OCI-LY1 (cell line): ENCODE data around the gene EVC2.

Experiments used
- H2AFZ ChIP-seq: fragments of 200-600 bp; sonication (generic), shearing (Covaris generic); 2 replicates; pipeline ENCODE4 v1.6.0; 2014; ENCODE audit warnings: antibody characterized with exemption, mild to moderate bottlenecking, low read length
- H3F3A ChIP-seq: fragments of 200-600 bp; sonication (generic), shearing (Covaris generic); 2 replicates; pipeline ENCODE4 v1.6.0; 2014; ENCODE audit warnings: mild to moderate bottlenecking, antibody characterized with exemption, low read length, moderate library complexity; ENCODE audit not compliant: insufficient read depth
- H3K27ac ChIP-seq: fragments of 200-600 bp; sonication (generic); 2 replicates; pipeline ENCODE4 v1.5.1; 2014; ENCODE audit warnings: low read length, mixed run types, mild to moderate bottlenecking, low read depth; ENCODE audit not compliant: poor library complexity, severe bottlenecking
- H3K27me3 ChIP-seq: fragments of 200-600 bp; sonication (generic); 2 replicates; pipeline ENCODE4 v1.6.0; 2014; ENCODE audit warnings: antibody characterized with exemption, mild to moderate bottlenecking, low read length, moderate library complexity; ENCODE audit not compliant: insufficient read depth
- H3K36me3 ChIP-seq: fragments of 200-600 bp; sonication (generic); 2 replicates; pipeline ENCODE4 v1.6.1; 2014; ENCODE audit warnings: mild to moderate bottlenecking, antibody characterized with exemption, low read length, moderate library complexity, mixed read lengths; ENCODE audit not compliant: insufficient read depth
- H3K4me1 ChIP-seq: fragments of 200-600 bp; sonication (generic); 2 replicates; pipeline ENCODE4 v1.5.1; 2014; ENCODE audit warnings: mild to moderate bottlenecking, low read length, moderate library complexity; ENCODE audit not compliant: insufficient read depth, severe bottlenecking
- H3K4me2 ChIP-seq: fragments of 200-600 bp; sonication (generic), shearing (Covaris generic); 2 replicates; pipeline ENCODE4 v1.6.1; 2014; ENCODE audit warnings: low read length
- H3K4me3 ChIP-seq: fragments of 200-600 bp; sonication (generic); 2 replicates; pipeline ENCODE4 v1.5.1; 2014; ENCODE audit warnings: low read length, low read depth, mild to moderate bottlenecking, mixed read lengths; ENCODE audit not compliant: poor library complexity, severe bottlenecking
- H3K79me2 ChIP-seq: fragments of 200-600 bp; shearing (Covaris generic); 2 replicates; pipeline ENCODE4 v1.6.1; 2016; ENCODE audit warnings: mixed run types, low read length, mixed read lengths; ENCODE audit not compliant: insufficient read depth
- H3K9ac ChIP-seq: fragments of 200-600 bp; sonication (generic), shearing (Covaris generic); 2 replicates; pipeline ENCODE4 v1.6.1; 2014; ENCODE audit warnings: mild to moderate bottlenecking, low read length, mixed read lengths
- H3K9me2 ChIP-seq: fragments of 200-600 bp; sonication (generic), shearing (Covaris generic); 2 replicates; pipeline ENCODE4 v1.6.1; 2014; ENCODE audit warnings: low read depth, mild to moderate bottlenecking, low read length, mixed read lengths
- H3K9me3 ChIP-seq: fragments of 200-600 bp; shearing (Covaris generic); 2 replicates; pipeline ENCODE4 v1.6.1; 2014; ENCODE audit warnings: low read length, mixed read lengths
- H4K20me1 ChIP-seq: fragments of 200-600 bp; sonication (generic), shearing (Covaris generic); 2 replicates; pipeline ENCODE4 v1.6.0; 2016; ENCODE audit warnings: mild to moderate bottlenecking, low read length; ENCODE audit not compliant: insufficient read depth
- EZH2 ChIP-seq: fragments of 200-600 bp; sonication (generic), shearing (Covaris generic); IDR thresholded peaks from 2 replicates; pipeline ENCODE4 v1.8.0; 2017; ENCODE audit warnings: borderline replicate concordance, mixed run types, mild to moderate bottlenecking, antibody characterized with exemption, low read length, moderate library complexity, mixed read lengths
- TF ChIP-seq, protein P1 (sequence below): fragments of 200-600 bp; sonication (generic), shearing (Covaris generic); IDR thresholded peaks from 2 replicates; pipeline ENCODE4 v1.5.1; 2017; ENCODE audit warnings: mild to moderate bottlenecking, antibody characterized with exemption, low read length, moderate library complexity, mixed read lengths

EVC2 gene

DNA sequence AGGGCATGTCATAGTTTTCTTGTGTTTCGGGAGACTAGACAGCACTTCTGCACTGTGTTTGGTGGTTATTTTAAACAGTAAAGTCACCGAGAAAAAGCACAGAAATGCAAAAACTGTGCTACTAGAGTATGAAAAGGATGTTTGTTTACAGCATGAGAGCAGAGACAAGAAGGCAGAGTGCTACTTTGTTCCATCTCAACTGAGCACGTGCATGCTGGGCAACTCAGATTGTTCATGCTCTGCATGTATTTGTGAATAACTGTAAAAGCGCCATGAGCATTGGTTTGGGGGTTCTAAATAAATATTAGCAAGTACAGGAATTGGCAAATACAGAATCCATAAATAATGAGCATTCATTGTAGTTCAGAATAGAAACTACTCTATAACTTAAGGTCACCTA is 10.1 kb upstream of the EVC2 start:
- Histone ChIP-seq H3F3A (no peaks in the 10 kb centered on the region), H3K27me3 (no peaks in the 10 kb centered on the region), H3K9ac (no peak overlapping the region), H3K4me3 (no peak overlapping the region), H3K79me2 (no peaks in the 10 kb centered on the region), H3K27ac (no peak overlapping the region), H3K4me2 (no peak overlapping the region), H2AFZ (no peak overlapping the region), H3K36me3 (peaks cover 7% of the 10 kb centered on the region), H3K4me1 (peaks cover 11% of the 10 kb centered on the region), H3K9me3 (no peaks in the 10 kb centered on the region), H4K20me1 (no peaks in the 10 kb centered on the region), H3K9me2 (no peaks in the 10 kb centered on the region)
- TF ChIP-seq, protein P1, sequence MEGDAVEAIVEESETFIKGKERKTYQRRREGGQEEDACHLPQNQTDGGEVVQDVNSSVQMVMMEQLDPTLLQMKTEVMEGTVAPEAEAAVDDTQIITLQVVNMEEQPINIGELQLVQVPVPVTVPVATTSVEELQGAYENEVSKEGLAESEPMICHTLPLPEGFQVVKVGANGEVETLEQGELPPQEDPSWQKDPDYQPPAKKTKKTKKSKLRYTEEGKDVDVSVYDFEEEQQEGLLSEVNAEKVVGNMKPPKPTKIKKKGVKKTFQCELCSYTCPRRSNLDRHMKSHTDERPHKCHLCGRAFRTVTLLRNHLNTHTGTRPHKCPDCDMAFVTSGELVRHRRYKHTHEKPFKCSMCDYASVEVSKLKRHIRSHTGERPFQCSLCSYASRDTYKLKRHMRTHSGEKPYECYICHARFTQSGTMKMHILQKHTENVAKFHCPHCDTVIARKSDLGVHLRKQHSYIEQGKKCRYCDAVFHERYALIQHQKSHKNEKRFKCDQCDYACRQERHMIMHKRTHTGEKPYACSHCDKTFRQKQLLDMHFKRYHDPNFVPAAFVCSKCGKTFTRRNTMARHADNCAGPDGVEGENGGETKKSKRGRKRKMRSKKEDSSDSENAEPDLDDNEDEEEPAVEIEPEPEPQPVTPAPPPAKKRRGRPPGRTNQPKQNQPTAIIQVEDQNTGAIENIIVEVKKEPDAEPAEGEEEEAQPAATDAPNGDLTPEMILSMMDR = no peak
- no peak for TF ChIP-seq EZH2

DNA sequence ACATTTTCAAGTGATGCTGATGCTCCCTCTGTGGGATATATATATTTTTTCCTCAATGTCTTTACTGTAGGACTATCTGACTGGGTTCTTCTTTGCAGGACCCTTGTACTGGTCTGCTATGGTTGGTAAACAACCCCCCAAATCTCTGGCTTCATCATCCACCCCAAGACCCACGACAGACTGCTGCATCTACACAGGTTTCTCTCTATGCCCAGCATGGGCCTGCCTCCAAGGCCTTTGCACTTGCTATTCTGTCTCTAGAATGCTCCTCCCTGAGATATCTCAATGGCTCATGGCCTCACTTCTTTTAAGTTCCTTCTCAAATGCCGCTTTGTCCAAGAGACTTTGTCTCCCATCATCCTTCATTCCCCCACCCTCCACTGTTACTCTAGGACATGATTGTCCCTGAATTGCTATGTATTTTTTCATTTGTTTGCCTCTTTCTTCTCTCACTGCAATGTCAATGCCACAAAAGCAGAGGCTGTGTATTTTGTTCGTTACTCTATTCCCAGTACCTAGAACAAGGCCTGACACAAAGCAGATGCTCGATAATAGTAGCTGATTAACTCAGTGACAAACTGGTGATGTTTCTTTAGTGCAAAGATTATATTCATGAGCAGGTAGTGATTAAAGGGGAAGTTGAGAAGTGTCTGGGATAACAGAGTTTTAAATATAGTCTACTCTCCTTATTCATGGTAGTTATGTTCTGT is 9.2 kb upstream of the EVC2 start:
- Histone ChIP-seq H2AFZ (no peak overlapping the region), H3K27me3 (no peaks in the 10 kb centered on the region), H3K79me2 (no peaks in the 10 kb centered on the region), H3K9ac (no peak overlapping the region), H4K20me1 (no peaks in the 10 kb centered on the region), H3K36me3 (peaks cover 7% of the 10 kb centered on the region), H3K9me2 (no peaks in the 10 kb centered on the region), H3K9me3 (no peaks in the 10 kb centered on the region), H3K27ac (no peak overlapping the region), H3K4me3 (no peak overlapping the region), H3K4me1 (peaks cover 16% of the 10 kb centered on the region), H3F3A (no peaks in the 10 kb centered on the region), H3K4me2 (no peak overlapping the region)
- TF ChIP-seq, protein P1 = no peak
- TF ChIP-seq EZH2 = no peak

DNA sequence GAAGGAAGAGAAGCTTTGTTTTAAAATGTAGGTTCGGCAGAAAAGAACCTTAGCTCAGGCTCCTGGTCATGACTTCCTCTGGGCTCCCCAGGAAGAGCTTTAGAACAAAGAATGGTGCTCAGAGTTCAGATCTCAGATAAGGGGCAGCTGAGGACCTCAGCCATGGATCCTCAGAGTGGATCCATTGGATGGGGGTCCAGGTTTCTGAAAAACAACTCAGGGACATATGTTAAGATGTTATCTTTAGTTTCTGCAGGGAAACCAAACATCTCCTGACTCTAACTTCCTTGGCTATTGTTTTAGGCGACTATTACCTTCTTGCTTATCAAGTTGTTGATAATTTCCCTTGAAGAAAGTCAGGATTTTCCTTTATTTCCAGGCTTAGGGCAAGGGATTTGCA is 8.0 kb upstream of the EVC2 start:
- Histone ChIP-seq H3K27me3 (no peaks in the 10 kb centered on the region), H4K20me1 (no peaks in the 10 kb centered on the region), H3K4me3 (no peak overlapping the region), H3K9me3 (no peaks in the 10 kb centered on the region), H3K9ac (no peak overlapping the region), H3K36me3 (peaks cover 7% of the 10 kb centered on the region), H3K27ac (no peak overlapping the region), H3F3A (no peaks in the 10 kb centered on the region), H3K79me2 (no peaks in the 10 kb centered on the region), H2AFZ (no peak overlapping the region), H3K4me2 (no peak overlapping the region), H3K9me2 (no peaks in the 10 kb centered on the region), H3K4me1 (peaks cover 26% of the 10 kb centered on the region)
- TF ChIP-seq, protein P1 = no peak
- no peak for TF ChIP-seq EZH2
